IPS-15b (cell line): ENCODE results near the gene ARL4D.

Source experiments
- H3K27me3 ChIP-seq: one replicate; pipeline ENCODE4 v1.6.1; 2013; ENCODE audit warnings: low read length; ENCODE audit not compliant: control insufficient read depth, insufficient read depth
- H3K36me3 ChIP-seq: one replicate; pipeline ENCODE4 v1.6.1; 2013; ENCODE audit warnings: low read length; ENCODE audit not compliant: control insufficient read depth, insufficient read depth
- H3K4me1 ChIP-seq: one replicate; pipeline ENCODE4 v1.6.1; 2013; ENCODE audit warnings: mild to moderate bottlenecking, low read length; ENCODE audit not compliant: control insufficient read depth, insufficient read depth
- H3K4me3 ChIP-seq: one replicate; pipeline ENCODE4 v1.5.1; 2013; ENCODE audit warnings: low read depth, low read length
- H3K9ac ChIP-seq: one replicate; pipeline ENCODE4 v1.6.1; 2013; ENCODE audit warnings: low read depth, mild to moderate bottlenecking, low read length
- H3K9me3 ChIP-seq: one replicate; pipeline ENCODE4 v1.6.1; 2013; ENCODE audit warnings: mild to moderate bottlenecking, low read length; ENCODE audit not compliant: control insufficient read depth, insufficient read depth

ARL4D gene

DNA sequence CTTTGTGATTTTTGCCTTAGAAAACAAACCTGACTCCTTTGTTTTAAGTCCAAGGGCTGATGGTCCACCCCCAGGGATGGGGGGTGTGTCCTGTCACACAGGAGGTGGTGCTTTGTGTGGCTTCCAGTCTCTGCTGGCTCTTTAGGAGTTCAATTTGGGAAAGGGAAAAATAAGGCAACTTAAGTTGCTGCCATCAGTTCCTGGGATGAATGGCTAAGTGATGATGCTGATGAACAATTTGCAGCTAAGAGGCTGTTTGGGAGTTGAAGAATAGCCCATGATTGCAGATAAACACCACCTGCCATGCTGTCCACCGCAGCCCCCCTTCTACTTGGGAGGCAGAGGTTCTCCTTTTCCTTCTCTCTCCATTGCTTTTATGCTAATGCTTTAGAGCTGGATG, 40.2 kb downstream of the ARL4D start:
- no peak overlapping the region for H3K9ac ChIP-seq
- no peaks in the 10 kb centered on the region for H3K27me3 ChIP-seq
- no peaks in the 10 kb centered on the region for H3K36me3 ChIP-seq
- no peaks in the 10 kb centered on the region for H3K9me3 ChIP-seq
- H3K4me3 ChIP-seq = no peak overlapping the region
- H3K4me1 ChIP-seq = peaks cover 3% of the 10 kb centered on the region

DNA sequence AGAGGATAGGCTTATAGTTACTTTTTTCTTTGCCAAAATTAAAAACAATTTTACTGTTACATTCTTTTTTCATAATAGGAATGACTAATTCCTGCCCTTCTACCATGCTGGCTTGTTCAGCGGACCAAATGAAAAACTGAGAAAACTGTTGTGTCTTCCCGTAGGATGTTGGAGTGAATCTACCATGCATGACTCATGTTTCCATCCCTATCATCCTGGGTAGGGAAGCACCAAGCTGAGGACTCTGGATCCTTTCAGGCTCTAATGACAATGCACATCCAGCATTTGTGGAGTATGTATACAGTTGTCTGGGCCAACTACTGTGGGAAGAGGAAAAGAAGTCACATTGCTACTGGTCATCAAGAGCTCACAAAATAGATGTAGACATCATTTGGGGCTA, 43.9 kb downstream of the ARL4D start:
- Histone ChIP-seq H3K36me3 (no peaks in the 10 kb centered on the region), H3K9ac (no peak overlapping the region), H3K27me3 (no peaks in the 10 kb centered on the region), H3K4me1 (peaks cover 3% of the 10 kb centered on the region), H3K4me3 (no peak overlapping the region), H3K9me3 (no peaks in the 10 kb centered on the region)

DNA sequence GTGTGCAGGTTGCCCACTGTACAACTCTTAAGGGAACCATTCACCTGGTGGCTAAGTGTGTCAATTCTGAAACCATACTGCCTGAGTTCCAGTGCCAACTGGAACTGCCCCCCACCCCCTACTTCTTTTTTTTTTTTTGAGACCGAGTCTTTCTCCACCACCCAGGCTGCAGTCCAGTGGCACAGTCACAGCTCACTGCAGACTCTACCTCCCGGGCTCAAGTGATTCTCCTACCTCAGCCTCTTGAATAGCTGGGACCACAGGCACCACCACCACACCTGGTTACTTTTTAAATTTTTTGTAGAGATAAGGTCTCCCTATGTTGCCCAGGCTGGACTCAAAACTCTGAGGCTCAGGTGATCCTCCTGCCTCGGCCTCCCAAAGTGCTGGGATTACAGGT, 44.6 kb downstream of the ARL4D start:
- no peaks in the 10 kb centered on the region for H3K36me3 ChIP-seq
- no peaks in the 10 kb centered on the region for H3K9me3 ChIP-seq
- no peak overlapping the region for H3K4me3 ChIP-seq
- H3K4me1 ChIP-seq = peaks cover 3% of the 10 kb centered on the region
- no peak overlapping the region for H3K9ac ChIP-seq
- no peaks in the 10 kb centered on the region for H3K27me3 ChIP-seq

DNA sequence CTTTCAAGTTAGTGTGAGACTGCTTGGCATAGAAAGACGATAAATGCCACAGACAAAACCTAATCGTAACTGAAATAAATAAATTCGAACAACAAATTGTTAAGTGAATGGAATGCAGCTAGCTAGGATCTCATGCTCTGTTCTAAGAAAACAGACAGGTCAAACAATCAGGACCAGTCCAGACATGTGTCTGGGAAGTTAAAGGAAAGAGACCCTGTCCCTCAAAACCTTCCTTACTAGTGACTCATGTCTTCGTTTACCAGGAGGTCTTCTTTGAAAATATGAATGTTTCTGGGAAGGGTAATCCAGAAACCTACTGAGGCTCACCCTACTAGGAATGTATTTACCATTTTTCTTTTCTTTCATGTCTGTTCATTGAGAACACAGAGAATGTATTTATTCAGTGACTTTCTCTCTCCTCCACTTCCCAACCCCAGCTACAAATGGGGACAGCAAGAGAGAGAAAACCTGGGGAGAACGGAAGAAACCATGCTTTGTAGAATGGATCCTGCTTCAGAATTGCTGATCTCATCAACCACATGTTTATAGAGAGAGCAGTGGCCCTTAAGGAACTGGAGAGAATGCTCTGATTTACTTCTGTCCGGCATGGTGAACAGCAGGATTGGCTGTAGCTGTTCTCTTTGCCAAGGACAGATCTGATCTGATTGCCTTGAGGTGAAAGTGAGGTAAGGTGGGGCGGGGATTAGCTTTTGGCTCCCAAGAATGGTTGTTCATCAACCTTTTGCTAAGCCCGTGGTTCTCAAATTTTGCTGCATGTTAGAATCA, 45.6 kb downstream of the ARL4D start:
- H3K9ac ChIP-seq = no peak overlapping the region
- no peak overlapping the region for H3K4me3 ChIP-seq
- H3K4me1 ChIP-seq = no peaks in the 10 kb centered on the region
- no peaks in the 10 kb centered on the region for H3K9me3 ChIP-seq
- H3K27me3 ChIP-seq = no peaks in the 10 kb centered on the region
- no peaks in the 10 kb centered on the region for H3K36me3 ChIP-seq

DNA sequence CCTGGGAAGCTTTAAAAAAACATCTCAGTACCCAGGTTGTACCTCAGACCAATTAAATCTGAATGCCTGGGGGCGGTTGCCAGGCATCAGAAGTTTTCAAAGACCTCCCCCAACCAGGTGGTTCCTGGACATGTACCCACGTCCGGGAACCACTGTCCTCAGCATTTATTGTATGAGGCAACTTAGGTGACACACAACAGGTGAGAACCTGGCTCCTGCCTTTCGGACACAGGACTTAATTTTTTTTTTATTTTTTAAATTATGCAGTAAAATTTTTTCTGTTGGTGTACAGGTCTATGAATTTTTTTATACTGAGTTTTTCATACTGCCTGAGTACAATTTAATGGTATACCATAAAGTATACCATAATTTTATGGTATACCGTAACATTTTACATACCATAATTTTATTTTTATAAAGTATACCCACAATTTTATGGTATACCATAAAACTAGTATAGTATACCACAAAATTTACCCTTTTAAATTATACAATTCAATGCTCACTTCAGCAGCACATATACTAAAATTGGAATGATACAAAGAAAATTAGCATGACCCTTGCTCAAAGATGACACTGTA, 46.3 kb downstream of the ARL4D start:
- no peaks in the 10 kb centered on the region for H3K27me3 ChIP-seq
- H3K9ac ChIP-seq = no peak overlapping the region
- H3K9me3 ChIP-seq = no peaks in the 10 kb centered on the region
- no peaks in the 10 kb centered on the region for H3K36me3 ChIP-seq
- H3K4me1 ChIP-seq = no peaks in the 10 kb centered on the region
- no peak overlapping the region for H3K4me3 ChIP-seq

DNA sequence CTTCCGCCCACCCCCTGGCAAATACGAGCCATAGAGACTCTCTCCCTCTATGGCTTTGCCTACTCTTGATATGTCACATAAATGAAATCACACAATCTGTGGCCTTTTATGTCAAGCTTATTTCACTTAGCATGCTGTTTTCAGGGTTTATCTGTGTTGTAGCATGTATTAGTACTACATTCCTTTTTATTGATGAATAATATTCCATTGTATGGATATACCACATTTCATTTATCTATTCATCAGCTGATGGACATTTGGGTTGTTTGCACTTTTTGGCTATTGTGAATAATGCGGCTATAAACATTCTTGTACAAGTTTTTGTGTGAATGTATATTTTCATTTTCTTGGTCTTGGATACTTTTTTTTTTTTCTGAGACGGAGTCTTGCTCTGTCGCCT, 48.0 kb downstream of the ARL4D start:
- no peaks in the 10 kb centered on the region for H3K9me3 ChIP-seq
- H3K9ac ChIP-seq = no peak overlapping the region
- no peaks in the 10 kb centered on the region for H3K27me3 ChIP-seq
- no peaks in the 10 kb centered on the region for H3K36me3 ChIP-seq
- H3K4me1 ChIP-seq = no peaks in the 10 kb centered on the region
- H3K4me3 ChIP-seq = no peak overlapping the region

DNA sequence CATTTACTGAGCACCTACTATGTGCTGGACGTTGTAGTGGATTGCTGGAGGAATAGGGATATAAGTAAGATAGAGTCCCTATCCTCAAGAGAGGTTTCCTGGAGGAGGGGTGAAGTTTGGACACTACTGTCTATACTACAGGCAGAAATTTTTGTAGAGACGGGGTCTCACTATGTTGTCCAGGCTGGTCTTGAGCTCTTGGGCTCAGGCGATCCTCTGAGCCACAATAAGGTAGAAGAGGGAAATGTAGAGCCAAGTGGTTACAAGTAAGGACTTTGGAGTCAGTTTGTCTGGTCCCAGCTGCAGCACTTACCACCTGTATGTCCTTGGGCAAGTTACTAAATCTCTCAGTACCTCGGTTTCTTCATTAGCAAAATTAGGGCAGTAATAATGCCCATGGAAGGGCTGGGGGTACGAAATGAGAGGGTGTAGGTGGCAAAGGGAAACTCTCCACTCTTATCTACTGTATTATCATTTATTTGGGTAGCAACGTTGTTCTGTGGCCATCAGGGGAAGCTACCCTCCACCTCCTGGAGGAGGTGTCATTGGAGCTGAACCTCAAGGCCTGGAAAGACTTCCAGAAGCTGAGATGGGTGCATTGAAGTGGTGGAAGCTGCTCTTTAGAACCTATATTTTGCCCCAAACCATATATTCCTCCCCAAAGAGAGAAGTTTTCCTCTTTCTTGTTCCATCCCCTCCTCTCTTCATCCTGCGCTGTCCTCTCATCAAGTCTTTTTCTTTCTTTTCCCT, 50.1 kb downstream of the ARL4D start:
- no peak overlapping the region for H3K9ac ChIP-seq
- no peak overlapping the region for H3K4me3 ChIP-seq
- no peaks in the 10 kb centered on the region for H3K27me3 ChIP-seq
- H3K36me3 ChIP-seq = no peaks in the 10 kb centered on the region
- H3K4me1 ChIP-seq = no peaks in the 10 kb centered on the region
- no peaks in the 10 kb centered on the region for H3K9me3 ChIP-seq

DNA sequence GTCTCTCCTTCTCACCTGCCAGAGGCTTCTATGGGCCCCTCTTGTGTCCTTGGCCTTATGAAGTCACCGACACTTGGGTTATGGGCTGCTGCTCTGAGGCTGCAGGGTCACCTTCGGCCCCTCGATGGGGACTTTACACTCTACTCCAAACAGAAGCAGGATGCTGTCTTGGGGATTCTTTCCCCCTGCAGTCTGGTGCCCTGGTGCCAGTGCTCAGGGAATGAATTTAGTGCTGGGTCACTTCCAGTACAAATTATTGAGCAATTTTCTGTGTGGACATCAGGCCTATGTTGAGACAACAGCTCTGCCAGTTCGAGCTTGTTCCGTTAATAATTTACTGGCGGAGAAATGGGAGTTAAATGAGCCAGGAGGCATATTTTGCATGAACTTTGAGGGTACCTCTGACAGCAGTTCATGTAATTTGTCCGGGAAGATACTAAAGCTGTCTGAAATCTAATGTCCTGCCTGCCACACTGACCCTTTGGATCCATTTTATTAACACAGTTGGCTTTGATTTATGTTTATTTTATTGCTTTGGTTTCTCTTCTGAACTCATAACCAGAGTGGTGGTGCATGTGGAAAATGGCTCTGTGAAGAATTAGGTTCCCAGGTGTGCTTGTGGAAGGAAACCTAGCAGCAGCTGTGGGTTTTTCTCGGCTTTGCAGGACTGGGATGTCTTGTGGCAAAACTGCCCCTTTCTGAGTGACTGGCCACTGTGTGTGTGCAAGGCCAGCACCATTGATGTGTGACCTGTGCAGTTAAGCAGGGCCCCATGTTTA, 50.9 kb downstream of the ARL4D start:
- Histone ChIP-seq H3K4me3 (no peak overlapping the region), H3K27me3 (no peaks in the 10 kb centered on the region), H3K4me1 (no peaks in the 10 kb centered on the region), H3K36me3 (no peaks in the 10 kb centered on the region), H3K9ac (no peak overlapping the region), H3K9me3 (no peaks in the 10 kb centered on the region)
